HG02938 (cell line): ENCODE results near the gene TP53RK.

Source experiments
- ATAC-seq: cut with Tn5 transposase; IDR thresholded peaks from one replicate; pipeline ENCODE4 v1.9.1; 2021; ENCODE audit warnings: mild to moderate bottlenecking, moderate library complexity; ENCODE audit not compliant: unreplicated experiment

Gene TP53RK

GRCh38 chr20:46666306-46666705 is 22.9 kb downstream of the TP53RK start:
- ATAC-seq: no peak

DNA sequence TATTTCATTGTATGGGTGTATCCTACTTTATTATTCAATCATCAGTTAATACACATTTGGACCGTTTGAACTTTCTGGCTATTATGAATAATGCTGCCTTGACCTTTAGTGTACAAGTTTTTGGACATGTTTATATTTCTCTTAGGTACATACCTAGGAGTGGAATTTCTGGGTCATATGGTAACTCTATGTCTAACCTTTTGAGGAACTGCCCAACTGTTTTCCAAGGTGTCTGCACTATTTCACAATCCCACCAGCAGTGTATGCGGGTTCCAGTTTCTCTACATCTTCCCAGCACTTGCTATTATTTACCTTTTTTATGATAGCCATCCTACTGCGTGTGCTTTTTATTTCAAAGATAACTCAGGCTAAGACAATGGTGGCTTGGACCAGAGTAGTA is 23.6 kb downstream of the TP53RK start:
- ATAC-seq: no peak

DNA sequence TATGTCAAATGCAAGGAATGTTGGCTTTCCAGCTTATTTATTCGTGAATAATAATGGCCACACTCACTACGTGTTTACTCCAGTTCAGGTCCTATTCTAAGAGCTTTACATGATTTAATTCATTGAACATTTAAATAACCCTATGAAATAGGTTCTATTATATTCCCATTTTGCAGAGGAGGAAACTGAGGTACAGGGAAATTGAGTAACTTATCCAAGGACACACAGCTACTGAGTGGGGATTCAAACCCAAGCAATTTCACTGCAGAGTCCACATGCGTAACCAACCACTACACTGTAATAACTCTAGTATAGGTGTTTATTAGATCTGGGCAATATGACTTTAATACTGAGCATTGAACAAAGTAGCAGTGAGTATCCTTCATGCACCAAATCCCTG is 25.7 kb downstream of the TP53RK start:
- ATAC-seq: no peak

DNA sequence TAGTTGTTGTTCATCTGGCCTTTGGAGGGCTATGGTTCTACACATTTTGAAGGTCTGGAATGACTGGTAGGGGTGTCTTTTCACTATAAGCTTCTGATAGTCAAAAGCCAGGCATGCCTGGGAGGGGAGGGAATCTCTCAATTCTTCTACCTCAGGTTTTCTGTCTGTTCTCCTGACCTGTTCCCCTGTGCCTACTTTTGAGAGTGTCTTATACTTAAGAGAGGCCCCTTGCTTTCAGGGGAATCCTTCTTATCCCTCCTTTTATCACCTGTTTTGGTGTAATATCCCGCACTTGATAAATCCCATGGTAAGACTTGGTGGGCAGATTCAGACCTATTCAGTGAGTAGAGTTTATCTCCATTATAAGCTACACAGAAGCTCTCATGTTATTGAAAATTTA is 27.6 kb downstream of the TP53RK start:
- no peak for ATAC-seq

- ATAC-seq: no peak
These were observed 28.8 kb downstream of the TP53RK start for GRCh38 chr20:46660487-46660886.

- no peak for ATAC-seq
These were observed 31.6 kb downstream of the TP53RK start for GRCh38 chr20:46657618-46658017.

DNA sequence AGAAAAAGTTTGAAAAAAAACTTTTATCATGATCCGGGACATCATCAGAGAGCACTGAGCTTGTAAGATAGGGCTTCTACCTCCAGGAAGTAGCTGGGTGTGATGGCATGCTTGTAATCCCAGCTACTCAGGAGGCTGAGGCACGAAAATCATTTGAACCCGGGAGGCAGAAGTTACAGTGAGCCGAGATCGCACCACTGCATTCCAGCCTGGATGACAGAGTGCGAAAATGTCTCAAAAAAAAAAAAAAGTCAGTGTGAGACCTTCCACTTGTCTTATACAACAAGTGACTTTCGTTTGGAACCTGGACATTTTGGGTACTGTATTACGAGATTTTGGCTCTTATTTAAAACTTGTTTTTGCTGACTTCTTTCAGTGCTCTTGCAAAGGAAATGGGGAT is 32.1 kb downstream of the TP53RK start:
- ATAC-seq: no peak

GRCh38 chr20:46652699-46653098 is 36.5 kb downstream of the TP53RK start:
- ATAC-seq: no peak

DNA sequence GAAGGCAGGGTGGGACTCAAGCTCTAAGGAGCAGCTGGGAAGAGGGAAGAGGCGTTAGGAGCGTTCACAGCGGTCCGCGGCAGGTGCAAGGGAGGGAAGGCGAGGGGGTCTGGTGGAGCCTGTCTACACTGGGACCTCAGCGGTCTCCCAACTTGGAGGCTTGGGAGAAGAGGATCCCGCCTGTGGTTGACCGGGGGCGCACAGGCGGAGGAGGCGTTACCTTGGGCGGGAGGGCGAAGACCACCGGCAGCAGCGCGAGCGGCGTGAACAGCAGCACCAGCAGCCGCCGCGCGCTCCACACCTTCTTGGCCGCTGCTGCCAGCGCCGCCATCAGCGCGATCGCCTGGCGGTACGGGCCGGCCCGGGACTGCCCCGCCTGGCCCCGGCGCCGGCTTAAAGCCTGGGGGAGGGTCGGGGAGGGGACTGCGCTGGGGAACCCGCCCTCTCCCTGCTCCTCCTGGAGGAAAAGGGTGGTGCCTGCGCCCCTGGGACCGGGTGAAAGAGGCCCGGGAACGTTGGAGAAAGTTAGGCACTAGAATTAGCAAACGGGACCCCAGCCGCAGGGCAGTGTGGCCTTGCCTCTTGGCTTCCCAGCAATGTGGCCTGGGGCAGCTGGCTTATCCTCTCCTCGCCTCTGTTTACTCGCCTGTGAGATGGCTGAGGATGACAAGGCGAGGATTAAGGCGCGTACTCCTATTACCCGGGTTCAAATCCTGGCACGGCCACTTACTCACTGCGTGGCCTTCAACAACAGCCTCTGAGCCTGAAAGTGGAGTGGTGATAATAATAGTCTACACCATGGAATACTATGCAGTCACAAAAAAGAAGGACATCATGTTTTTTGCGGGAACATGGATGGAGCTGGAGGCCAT is 37.9 kb downstream of the TP53RK start, which contains the start of gene SLC13A3:
TSS of gene SLC13A3 (minus strand) at position 369 of the 872 bp plus-strand sequence. CDS start at position 331, 38 bp downstream.
- ATAC-seq: no peak

- ATAC-seq: no peak
These were observed 38.6 kb downstream of the TP53RK start for GRCh38 chr20:46650575-46651090.

- no peak for ATAC-seq
These were observed 39.2 kb downstream of the TP53RK start for GRCh38 chr20:46649965-46650542.

DNA sequence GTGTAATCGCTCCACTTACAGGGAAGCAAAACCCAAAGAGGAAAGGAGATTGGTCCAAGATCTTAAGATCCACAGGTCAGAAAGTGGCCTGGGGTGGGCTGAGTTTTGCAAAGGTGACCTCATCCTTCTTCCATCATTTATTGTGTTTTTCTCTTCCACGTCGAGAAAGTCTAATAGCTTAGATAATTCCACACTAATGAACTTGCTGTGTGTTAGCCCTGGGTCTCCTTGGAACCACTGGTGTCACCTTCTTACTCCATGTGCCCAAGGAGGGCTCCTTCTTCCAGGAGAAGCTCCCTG is 39.6 kb downstream of the TP53RK start:
- ATAC-seq: no peak

- ATAC-seq: no peak
These were observed 40.2 kb downstream of the TP53RK start for GRCh38 chr20:46648903-46649649.

- ATAC-seq: no peak
These were observed 41.8 kb downstream of the TP53RK start for GRCh38 chr20:46647469-46647868.

GRCh38 chr20:46646659-46647380 is 42.4 kb downstream of the TP53RK start:
- no peak for ATAC-seq

DNA sequence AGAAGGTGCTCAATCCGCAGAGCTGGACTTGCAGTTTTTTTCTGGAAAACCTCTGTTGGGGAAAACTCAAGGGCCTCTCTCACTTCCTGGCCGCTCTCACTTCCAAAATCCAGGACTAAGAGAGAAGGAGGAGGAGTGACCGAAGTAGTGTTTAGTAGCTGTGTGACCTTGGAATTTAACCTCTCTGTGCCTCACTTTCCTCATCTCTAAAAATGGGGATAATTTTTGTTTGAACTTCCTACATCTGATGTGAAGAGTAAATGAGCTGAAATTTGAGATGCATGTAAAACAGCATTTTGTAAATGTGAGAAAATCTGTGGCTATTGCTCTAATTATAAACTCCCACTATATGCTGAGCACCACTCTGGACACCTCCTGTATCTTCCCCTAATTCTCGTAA is 43.1 kb downstream of the TP53RK start:
- no peak for ATAC-seq

- no peak for ATAC-seq
These were observed 44.5 kb downstream of the TP53RK start for GRCh38 chr20:46644733-46645132.

GRCh38 chr20:46644160-46644559 is 45.1 kb downstream of the TP53RK start:
- ATAC-seq: no peak

DNA sequence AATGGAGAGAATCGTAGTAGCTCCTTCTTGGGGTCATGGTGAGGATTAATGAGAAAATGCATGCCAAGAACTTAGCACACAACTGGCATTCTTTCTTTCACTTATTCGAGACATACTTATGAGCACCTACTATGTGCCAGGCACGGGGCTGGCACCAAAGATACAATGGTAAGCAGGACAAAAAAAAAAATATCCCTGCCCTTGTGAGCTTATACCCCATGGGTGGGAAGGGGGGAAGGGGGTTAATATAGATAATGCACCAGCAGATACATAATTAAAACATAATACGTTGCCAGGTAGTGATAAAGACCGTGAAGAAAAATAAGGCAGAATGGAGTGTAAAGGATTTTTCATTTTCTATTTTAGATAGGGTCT is 46.3 kb downstream of the TP53RK start:
- no peak for ATAC-seq

DNA sequence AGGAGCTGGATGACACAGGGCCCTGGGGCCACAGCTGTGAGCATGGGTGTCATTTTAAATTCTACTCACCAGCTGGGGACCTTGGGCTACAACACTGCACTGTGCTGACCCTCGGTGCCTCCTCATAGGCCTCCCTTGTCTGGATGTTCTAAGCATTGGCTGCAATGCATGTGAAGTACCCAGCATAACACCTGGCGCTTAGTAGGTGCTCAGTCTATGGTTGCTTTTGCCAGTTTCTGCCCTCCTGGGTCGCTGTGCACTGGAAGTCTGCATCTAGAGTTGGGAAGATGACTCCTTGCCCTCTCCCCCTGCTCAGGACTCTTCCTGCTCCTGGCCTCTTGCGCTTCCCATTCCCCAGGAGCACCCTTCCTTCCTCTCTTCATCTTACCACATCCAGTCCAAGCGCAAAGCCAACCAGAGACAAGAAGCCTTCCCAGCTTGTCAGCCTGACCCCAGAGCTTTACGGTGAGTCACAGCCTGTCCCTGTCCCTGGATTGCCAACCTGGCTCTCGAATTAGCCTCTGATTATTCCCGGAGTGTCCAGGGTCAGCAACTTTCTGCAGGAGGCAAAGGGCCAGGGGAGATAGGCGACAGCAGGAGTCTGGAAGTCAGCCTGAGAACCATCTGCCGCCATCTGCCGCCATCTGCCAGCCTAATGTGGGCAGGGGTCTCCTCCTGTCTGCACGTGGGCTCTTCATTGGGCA is 46.8 kb downstream of the TP53RK start:
- ATAC-seq: no peak
